NCI-H187 treated with DMSO at 0.1 percent for 48 hours (cell line): Measurements from ENCODE around the gene ITIH6.
"Not testable (repeated sequence)": the region's sequence is repeated elsewhere in the genome, so short reads cannot be mapped to it uniquely, and the experiment has no call there.

Experiments
- DNase-seq: peaks from one replicate; lab custom pipeline; 2025; lab: John Stamatoyannopoulos, UW

ITIH6 gene, protein sequence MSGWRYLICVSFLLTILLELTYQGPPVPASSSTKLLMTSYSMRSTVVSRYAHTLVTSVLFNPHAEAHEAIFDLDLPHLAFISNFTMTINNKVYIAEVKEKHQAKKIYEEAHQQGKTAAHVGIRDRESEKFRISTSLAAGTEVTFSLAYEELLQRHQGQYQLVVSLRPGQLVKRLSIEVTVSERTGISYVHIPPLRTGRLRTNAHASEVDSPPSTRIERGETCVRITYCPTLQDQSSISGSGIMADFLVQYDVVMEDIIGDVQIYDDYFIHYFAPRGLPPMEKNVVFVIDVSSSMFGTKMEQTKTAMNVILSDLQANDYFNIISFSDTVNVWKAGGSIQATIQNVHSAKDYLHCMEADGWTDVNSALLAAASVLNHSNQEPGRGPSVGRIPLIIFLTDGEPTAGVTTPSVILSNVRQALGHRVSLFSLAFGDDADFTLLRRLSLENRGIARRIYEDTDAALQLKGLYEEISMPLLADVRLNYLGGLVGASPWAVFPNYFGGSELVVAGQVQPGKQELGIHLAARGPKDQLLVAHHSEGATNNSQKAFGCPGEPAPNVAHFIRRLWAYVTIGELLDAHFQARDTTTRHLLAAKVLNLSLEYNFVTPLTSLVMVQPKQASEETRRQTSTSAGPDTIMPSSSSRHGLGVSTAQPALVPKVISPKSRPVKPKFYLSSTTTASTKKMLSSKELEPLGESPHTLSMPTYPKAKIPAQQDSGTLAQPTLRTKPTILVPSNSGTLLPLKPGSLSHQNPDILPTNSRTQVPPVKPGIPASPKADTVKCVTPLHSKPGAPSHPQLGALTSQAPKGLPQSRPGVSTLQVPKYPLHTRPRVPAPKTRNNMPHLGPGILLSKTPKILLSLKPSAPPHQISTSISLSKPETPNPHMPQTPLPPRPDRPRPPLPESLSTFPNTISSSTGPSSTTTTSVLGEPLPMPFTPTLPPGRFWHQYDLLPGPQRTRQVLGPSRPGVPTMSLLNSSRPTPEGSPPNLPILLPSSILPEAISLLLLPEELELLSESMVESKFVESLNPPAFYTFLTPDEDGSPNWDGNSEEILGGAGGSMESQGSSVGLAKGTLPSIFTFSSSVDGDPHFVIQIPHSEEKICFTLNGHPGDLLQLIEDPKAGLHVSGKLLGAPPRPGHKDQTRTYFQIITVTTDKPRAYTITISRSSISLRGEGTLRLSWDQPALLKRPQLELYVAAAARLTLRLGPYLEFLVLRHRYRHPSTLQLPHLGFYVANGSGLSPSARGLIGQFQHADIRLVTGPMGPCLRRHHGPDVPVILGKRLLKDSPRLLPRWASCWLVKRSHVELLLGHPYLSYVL

DNA sequence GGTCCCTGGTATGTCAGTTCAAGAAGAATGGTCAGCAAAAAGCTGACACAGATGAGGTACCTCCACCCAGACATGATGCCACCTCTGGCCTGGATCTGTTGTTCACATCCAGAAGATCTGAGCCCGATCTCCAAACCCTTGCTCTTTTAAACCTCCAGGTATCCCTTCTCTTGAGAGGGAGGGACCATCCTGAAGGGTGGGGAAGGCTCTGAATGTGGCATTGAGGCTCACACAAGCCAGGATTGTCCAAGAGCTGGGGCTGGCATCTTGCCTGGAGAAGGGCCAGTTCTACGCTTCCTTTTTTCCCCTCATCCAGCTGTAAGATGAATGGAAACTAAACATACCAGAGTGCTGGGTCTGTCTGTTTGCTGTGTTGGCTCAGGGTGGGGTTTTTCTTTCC lies at the start of gene ITIH6:
Gene ITIH6, minus strand, starts transcription at position 119 of the 400 bp plus-strand sequence. Its CDS starts 45 bp downstream, at position 74.
- DNase-seq: no peak

DNA sequence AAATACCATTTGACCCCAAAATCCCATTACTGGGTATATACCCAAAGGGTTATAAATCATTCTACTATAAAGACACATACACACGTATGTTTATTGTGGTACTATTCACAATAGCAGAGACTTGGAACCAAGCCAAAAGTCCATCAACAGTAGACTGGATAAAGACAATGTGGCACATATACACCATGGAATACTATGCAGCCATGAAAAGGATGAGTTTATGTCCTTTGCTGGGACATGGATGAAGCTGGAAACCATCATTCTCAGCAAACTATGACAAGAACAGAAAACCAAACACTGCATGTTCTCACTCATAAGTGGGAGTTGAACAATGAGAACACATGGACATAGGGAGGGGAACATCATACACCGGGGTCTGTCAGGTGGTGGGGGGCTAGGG lies 49.6 kb upstream of the ITIH6 start:
- not testable (repeated sequence) for DNase-seq

GRCh38 chrX:54843050-54843449 lies 45.0 kb upstream of the ITIH6 start:
- DNase-seq: no peak

- no peak for DNase-seq
Measured at GRCh38 chrX:54842607-54843006, 44.6 kb upstream of the ITIH6 start.

GRCh38 chrX:54841184-54841874 lies 43.3 kb upstream of the ITIH6 start:
- not testable (repeated sequence) for DNase-seq

DNA sequence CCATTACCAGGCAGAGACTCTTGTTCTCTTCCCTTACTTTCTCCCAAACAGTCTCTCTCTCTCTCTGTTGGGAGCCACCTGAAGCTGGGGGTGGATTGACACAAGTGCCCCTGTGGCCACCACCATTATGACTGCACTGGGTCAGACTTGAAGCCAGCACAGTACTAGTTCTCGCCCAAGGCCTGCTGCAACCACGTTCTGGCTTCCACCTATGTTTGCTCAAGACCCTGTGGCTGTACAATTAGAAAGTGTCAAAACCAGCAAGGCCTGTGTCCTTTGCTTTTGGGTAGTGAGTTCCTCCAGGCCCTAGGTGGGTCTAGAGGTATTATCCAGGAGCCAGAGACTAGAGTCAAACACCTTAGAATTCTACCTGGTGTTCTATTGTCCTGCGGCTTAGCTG lies 40.5 kb upstream of the ITIH6 start:
- no peak for DNase-seq

DNA sequence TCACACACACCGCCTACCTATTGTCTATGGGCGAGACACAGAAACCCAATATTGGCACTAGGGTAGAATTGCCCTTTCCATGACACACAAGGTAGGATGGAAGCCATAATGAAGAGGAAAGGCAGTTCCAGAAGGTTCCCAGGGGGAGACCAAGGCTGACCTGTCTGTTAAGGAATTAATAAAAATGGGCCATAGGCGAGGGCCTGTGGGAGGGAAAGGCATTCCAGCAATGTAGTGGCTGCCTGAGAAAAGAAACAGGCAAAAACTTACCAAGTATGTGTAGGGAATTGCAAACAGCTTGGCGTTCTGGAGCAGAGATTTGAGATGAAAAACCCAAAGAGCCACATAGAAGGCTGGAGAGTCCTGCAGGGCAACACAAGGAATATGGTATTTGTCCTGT lies 28.5 kb upstream of the ITIH6 start:
- no peak for DNase-seq

GRCh38 chrX:54825716-54826438 lies 27.8 kb upstream of the ITIH6 start:
- DNase-seq: no peak

DNA sequence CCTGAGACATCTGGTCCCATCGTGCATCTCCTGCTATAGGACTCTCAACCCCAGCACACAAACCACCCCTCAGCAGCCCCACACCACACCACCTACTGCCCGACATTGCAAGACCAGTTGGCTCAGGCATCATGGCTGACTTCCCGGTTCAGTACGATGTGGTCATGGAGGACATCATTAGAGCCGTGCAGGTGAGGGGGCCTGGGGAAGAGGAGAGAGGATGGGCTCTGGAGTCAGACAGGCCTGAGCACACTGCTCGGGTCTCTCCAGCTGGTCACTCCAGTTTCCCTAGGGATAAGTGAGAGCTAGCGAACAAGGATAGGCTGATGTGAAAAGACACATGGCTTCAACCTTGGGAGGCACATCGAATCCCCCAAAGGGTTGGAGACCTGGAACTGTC lies 26.7 kb upstream of the ITIH6 start:
- DNase-seq: no peak

- no peak for DNase-seq
Measured at GRCh38 chrX:54824195-54824594, 26.1 kb upstream of the ITIH6 start.

DNA sequence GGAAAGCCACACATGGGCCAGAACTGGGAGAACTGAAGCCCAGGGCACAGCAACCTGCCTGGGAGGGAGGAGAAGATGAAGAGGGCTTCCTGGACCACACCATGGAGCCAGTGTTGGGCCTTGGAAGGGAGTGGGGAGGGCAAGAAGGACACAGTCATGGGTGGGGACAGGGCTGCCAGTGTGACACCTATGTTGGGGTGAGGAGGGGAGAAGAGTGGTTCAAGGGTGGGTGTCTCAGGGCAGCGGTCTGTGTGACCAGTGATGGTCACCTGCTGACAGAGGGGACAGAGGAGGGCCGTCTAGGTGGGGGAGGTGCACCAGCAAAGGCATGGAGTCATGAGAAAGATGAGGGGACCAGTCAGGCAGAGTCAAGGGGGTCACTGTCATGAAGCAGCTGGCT lies 23.3 kb upstream of the ITIH6 start:
- DNase-seq: no peak

- no peak for DNase-seq
Measured at GRCh38 chrX:54820737-54821136, 22.7 kb upstream of the ITIH6 start.

GRCh38 chrX:54819201-54819600 lies 21.1 kb upstream of the ITIH6 start:
- no peak for DNase-seq

GRCh38 chrX:54818221-54818620 lies 20.2 kb upstream of the ITIH6 start:
- no peak for DNase-seq

- DNase-seq: no peak
Measured at GRCh38 chrX:54817220-54817820, 19.3 kb upstream of the ITIH6 start.

GRCh38 chrX:54812306-54812705 lies 14.3 kb upstream of the ITIH6 start:
- DNase-seq: no peak

DNA sequence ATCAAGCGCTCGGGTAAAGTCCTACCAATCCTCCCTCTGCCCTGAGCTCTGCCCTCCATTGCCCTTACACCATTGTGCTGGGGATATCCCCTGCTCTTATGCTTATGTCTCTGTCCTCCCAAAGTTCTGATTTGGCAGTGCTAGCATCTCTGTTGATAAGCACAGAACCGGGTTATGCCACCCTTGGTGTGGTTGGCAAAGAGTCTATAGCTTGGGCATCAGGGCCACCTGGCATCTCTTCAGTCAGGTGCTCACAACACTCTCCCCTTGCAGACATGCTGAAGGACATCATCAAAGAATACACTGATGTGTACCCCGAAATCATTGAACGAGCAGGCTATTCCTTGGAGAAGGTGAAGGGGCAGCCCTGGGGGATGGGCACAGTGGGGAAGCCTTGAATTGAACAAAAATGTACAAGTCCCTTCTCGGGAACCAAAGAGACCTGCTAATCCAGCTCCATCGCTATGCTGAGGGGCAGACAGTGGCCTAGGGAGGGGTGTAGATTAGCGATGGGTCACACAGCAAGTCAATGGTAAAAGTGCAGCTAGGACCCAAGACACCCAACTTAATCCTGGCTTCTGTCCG lies 13.3 kb upstream of the ITIH6 start:
- no peak for DNase-seq

GRCh38 chrX:54810532-54810931 lies 12.5 kb upstream of the ITIH6 start:
- no peak for DNase-seq

DNA sequence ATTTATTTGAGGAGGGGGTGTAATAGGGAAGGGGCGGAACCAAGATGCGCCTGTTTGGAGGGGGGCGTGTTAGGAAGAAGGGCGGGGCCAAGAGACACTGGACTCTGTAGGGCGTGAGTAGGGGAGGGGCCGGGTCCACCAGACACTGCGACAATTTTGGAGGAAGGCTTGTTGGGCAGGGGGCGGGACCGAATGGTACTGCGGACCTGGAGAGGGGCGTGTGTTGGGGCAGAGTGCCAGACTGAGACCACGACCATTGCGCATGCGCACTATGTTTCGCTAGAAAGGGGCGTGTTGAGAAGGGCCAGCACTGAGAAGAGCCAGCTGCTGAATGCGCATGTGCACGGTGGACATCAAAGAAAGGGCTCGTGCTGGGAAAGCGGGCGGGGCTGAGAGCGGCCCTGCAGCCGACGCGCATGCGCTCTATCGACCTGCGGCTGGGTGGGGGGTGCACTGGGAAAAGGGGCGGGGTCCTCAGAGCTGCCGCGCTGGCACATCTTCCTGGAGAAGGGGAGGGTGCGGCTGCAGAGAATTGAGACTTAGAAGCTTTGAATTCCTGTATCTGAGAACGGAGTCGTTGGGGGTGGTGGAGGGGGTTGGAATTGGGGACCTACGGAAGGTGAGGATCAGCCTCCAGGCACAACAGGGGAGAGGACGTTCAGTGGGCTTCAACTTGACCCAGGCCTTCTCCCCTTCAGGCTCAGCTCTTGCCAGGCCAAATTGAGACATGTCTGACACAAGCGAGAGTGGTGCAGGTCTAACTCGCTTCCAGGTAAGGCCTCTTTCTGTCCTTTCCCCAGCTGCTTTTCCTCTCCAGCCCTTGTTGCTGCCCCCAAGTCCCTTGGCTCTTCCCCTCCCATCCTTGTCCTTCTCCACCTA lies 10.8 kb upstream of the ITIH6 start:
- peak; percentile 48 for DNase-seq
